Neural crest cell (in vitro differentiated cells): Measurements from ENCODE around the gene SHH. TPM values are rescaled to one million over a fixed set of nuclear protein-coding genes. Genes with fewer than 3 reads are reported as not detected.

Experiments used
- DNase-seq: peaks from one replicate; pipeline ENCODE4 v3.0.0; 2021; ENCODE audit warnings: low read depth, mixed read lengths, low spot score
- H3K27ac Mint-ChIP-seq: one replicate; pipeline ENCODE4 v1.8.0; 2021; ENCODE audit warnings: mild to moderate bottlenecking, mixed read lengths; ENCODE audit not compliant: unreplicated experiment
- H3K27me3 Mint-ChIP-seq: 2 replicates; pipeline ENCODE4 v1.8.0; 2021; ENCODE audit warnings: low read depth, mild to moderate bottlenecking, mixed read lengths
- H3K36me3 Mint-ChIP-seq: 2 replicates; pipeline ENCODE4 v1.8.0; 2021; ENCODE audit warnings: low read depth, mild to moderate bottlenecking, mixed read lengths
- H3K4me1 Mint-ChIP-seq: 2 replicates; pipeline ENCODE4 v1.8.0; 2021; ENCODE audit warnings: mixed read lengths
- H3K4me3 Mint-ChIP-seq: one replicate; pipeline ENCODE4 v1.8.0; 2021; ENCODE audit warnings: mild to moderate bottlenecking, mixed read lengths
- H3K9me3 Mint-ChIP-seq: 2 replicates; pipeline ENCODE4 v1.8.0; 2021; ENCODE audit warnings: mixed read lengths
- CTCF ChIP-seq: fragments of 200-600 bp; sonication (generic); conservative IDR thresholded peaks from 2 replicates; pipeline ENCODE4 v1.5.0; 2021; ENCODE audit warnings: antibody characterized with exemption, mild to moderate bottlenecking
- total RNA-seq: library from RNA; stranded (reverse); gene quantifications from 2 replicates; pipeline ENCODE4 v1.2.1, GENCODE V29; 2021

Gene SHH
- total RNA-seq, 1 donor from 2014 or later = not detected

GRCh38 chr7:155756322-155756721 is 55.9 kb downstream of the SHH start:
- peaks cover 25% of the 10 kb centered on the region for H3K36me3 Mint-ChIP-seq
- no peaks in the 10 kb centered on the region for H3K27me3 Mint-ChIP-seq
- no peak overlapping the region for H3K27ac Mint-ChIP-seq
- H3K9me3 Mint-ChIP-seq = no peaks in the 10 kb centered on the region
- TF ChIP-seq CTCF = no peak
- H3K4me1 Mint-ChIP-seq = peaks cover 13% of the 10 kb centered on the region
- no peak overlapping the region for H3K4me3 Mint-ChIP-seq
- no peak for DNase-seq

GRCh38 chr7:155755026-155755425 is 57.2 kb downstream of the SHH start:
- Mint-ChIP-seq H3K27me3 (no peaks in the 10 kb centered on the region), H3K27ac (no peak overlapping the region), H3K9me3 (no peaks in the 10 kb centered on the region), H3K4me3 (no peak overlapping the region), H3K4me1 (peaks cover 13% of the 10 kb centered on the region), H3K36me3 (peaks cover 19% of the 10 kb centered on the region)
- no peak for DNase-seq
- no peak for TF ChIP-seq CTCF

- Mint-ChIP-seq H3K27me3 (no peaks in the 10 kb centered on the region), H3K36me3 (peaks cover 15% of the 10 kb centered on the region), H3K9me3 (no peaks in the 10 kb centered on the region), H3K4me1 (peaks cover 20% of the 10 kb centered on the region), H3K4me3 (no peak overlapping the region), H3K27ac (no peak overlapping the region)
- TF ChIP-seq CTCF = no peak
- no peak for DNase-seq
These were observed 58.1 kb downstream of the SHH start for GRCh38 chr7:155754165-155754564.

GRCh38 chr7:155753446-155753965 is 58.8 kb downstream of the SHH start:
- Mint-ChIP-seq H3K27me3 (no peaks in the 10 kb centered on the region), H3K4me3 (no peak overlapping the region), H3K4me1 (peaks cover 23% of the 10 kb centered on the region), H3K36me3 (peaks cover 13% of the 10 kb centered on the region), H3K27ac (no peak overlapping the region), H3K9me3 (no peaks in the 10 kb centered on the region)
- no peak for TF ChIP-seq CTCF
- DNase-seq = no peak

- Mint-ChIP-seq H3K27ac (no peak overlapping the region), H3K27me3 (no peaks in the 10 kb centered on the region), H3K4me3 (no peak overlapping the region), H3K36me3 (peaks cover 13% of the 10 kb centered on the region), H3K9me3 (no peaks in the 10 kb centered on the region), H3K4me1 (peaks cover 29% of the 10 kb centered on the region)
- no peak for TF ChIP-seq CTCF
- DNase-seq = no peak
These were observed 59.4 kb downstream of the SHH start for GRCh38 chr7:155752756-155753445.
